Upper lobe of right lung (tissue), 1 donor: ENCODE results near the gene SPINDOC. TPM values are rescaled to one million over a fixed set of nuclear protein-coding genes. Genes with fewer than 3 reads are reported as not detected.
"Not testable (repeated sequence)": the region's sequence is repeated elsewhere in the genome, so short reads cannot be mapped to it uniquely, and the experiment has no call there.

ENCODE experiments used
- ATAC-seq: fragments of 200-7000 bp; cut with Tn5 transposase; one replicate; pipeline ENCODE4 v1.9.1; 2020; ENCODE audit warnings: mild to moderate bottlenecking, moderate library complexity
- DNase-seq: peaks from one replicate; pipeline ENCODE4 v3.0.0-alpha.2; 2020
- H3K27ac ChIP-seq: fragments of 200-600 bp; one replicate; pipeline ENCODE4 v1.8.0; 2022
- H3K27me3 ChIP-seq: fragments of 200-600 bp; one replicate; pipeline ENCODE4 v1.8.0; 2022; ENCODE audit warnings: mild to moderate bottlenecking
- H3K36me3 ChIP-seq: fragments of 200-600 bp; one replicate; pipeline ENCODE4 v1.8.0; 2022
- H3K4me1 ChIP-seq: fragments of 200-600 bp; one replicate; pipeline ENCODE4 v1.8.0; 2022
- H3K4me3 ChIP-seq: fragments of 200-600 bp; one replicate; pipeline ENCODE4 v1.8.0; 2022; ENCODE audit warnings: mild to moderate bottlenecking
- H3K9me3 ChIP-seq: fragments of 200-600 bp; one replicate; pipeline ENCODE4 v1.8.0; 2022
- intact Hi-C: fragments of 100-400 bp; cut with DNase I; formaldehyde crosslinking; loops from one replicate; pipeline ENCODE4 v1.11.0; 2022
- total RNA-seq: library from RNA; stranded (reverse); fragmentation: NEBNext Ultra II Directional; extraction: Animal tissue kit (Norgen Biotek cat#: 25700); gene quantifications from one replicate; pipeline ENCODE4 v1.2.1, GENCODE V29; 2021
- TF ChIP-seq, protein P1 (sequence below): fragments of 200-600 bp; IDR thresholded peaks from one replicate; pipeline ENCODE4 v1.8.0; 2022; ENCODE audit warnings: antibody characterized with exemption
- donor health status: DM: no; HTN: yes; CAD: no; lungs with severe emphysema.

Gene SPINDOC
- total RNA-seq, 1 donor from 2014 or later: 20.3 TPM

DNA sequence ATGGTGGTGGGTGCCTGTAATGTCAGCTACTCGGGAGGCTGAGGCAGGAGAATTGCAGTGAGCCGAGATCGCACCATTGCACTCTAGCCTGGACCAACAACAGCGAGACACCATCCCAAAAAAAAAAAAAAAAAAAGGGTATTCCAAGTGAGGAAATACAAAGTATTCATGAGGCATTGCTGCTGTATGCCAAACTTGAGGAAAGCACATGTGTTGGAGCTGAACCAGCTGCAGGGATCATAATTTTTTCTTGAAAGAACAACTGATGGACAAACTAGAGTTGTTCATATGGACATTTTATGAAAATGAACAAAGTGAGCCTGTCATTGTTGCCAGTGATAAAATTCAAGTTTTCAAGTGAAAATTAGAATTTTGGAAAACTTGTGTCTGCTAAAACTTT is 41.4 kb downstream of the SPINDOC start:
- ATAC-seq: no peak
- H3K27me3 ChIP-seq: no peaks in the 10 kb centered on the region
- intact Hi-C loops: no loop called here
- no peak overlapping the region for H3K27ac ChIP-seq
- H3K36me3 ChIP-seq: peaks cover 8% of the 10 kb centered on the region
- H3K4me3 ChIP-seq: no peak overlapping the region
- TF ChIP-seq, protein P1, sequence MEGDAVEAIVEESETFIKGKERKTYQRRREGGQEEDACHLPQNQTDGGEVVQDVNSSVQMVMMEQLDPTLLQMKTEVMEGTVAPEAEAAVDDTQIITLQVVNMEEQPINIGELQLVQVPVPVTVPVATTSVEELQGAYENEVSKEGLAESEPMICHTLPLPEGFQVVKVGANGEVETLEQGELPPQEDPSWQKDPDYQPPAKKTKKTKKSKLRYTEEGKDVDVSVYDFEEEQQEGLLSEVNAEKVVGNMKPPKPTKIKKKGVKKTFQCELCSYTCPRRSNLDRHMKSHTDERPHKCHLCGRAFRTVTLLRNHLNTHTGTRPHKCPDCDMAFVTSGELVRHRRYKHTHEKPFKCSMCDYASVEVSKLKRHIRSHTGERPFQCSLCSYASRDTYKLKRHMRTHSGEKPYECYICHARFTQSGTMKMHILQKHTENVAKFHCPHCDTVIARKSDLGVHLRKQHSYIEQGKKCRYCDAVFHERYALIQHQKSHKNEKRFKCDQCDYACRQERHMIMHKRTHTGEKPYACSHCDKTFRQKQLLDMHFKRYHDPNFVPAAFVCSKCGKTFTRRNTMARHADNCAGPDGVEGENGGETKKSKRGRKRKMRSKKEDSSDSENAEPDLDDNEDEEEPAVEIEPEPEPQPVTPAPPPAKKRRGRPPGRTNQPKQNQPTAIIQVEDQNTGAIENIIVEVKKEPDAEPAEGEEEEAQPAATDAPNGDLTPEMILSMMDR: no peak
- DNase-seq: no peak
- H3K9me3 ChIP-seq: no peaks in the 10 kb centered on the region
- H3K4me1 ChIP-seq: peaks cover 36% of the 10 kb centered on the region

DNA sequence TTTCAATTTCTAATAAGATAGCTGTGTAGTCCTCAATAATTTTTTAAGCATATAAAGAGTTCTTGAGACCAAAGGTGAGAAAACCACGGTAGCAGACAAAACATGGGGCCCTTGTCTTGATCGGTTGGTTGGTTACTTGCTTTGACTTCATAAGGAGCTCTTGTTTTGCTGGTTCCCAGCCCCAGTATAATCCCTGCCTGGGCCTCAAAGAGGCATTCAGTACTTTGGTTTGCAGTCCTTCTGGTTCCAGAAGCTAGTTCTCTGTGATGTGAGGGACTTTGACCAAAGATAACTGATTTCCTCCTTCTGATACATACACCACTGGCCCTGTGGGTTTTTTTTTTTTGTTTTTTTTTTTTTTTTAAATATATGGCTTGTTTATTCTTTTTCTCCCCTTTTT is 42.7 kb downstream of the SPINDOC start:
- Histone ChIP-seq H3K36me3 (peaks cover 8% of the 10 kb centered on the region), H3K27ac (no peak overlapping the region), H3K4me1 (peaks cover 32% of the 10 kb centered on the region), H3K9me3 (no peaks in the 10 kb centered on the region), H3K27me3 (no peaks in the 10 kb centered on the region), H3K4me3 (no peak overlapping the region)
- TF ChIP-seq, protein P1: no peak
- intact Hi-C loops: no loop called here
- no peak for ATAC-seq
- no peak for DNase-seq

DNA sequence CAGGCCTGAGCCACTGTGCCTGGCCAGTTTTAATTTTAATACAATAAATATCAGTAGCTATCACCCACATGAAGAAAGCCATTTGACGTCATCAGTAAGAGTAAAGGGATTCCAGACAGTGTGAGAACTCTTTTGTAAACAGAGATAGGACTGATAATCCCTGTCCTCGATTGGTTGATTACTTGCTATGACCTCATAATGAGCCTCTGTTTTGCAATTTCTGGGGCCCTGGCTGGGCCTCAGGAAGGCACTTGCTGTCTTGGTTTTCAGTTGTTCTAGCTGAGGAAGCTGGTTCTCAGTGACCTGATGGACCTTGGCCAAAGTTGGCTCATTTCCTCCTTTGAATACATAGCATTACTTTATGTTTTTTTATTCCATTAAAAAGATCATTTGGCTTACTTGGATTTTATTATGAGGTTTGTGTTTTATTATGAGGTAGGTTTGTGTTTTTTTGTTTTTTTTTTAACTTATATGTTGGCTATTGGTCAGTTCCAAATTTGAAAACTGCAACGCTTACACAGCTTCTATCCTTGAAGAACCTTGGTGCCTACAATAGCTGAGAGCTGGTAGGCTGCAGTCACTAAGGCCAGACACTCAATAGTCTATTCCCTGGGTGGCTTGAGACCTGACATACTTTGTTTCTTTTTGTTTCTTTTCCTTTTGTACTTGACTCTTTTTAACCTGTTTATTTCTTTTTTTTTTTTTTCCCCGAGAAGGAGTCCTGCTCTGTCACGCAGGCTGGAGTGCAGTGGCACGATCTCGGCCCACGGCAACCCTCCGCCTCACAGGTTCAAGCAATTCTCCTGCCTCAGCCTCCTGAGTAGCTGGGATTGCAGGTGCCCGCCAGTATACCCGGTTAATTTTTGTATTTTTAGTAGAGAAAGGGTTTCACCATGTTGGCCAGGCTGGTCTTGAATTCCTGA is 45.6 kb downstream of the SPINDOC start:
- ATAC-seq (peak; percentile 85), DNase-seq (no peak)
- no peaks in the 10 kb centered on the region for H3K9me3 ChIP-seq
- no peak overlapping the region for H3K4me3 ChIP-seq
- intact Hi-C loops: no loop called here
- peaks cover 27% of the 10 kb centered on the region for H3K4me1 ChIP-seq
- TF ChIP-seq, protein P1: no peak
- H3K27ac ChIP-seq: no peak overlapping the region
- H3K27me3 ChIP-seq: no peaks in the 10 kb centered on the region
- H3K36me3 ChIP-seq: peaks cover 17% of the 10 kb centered on the region

DNA sequence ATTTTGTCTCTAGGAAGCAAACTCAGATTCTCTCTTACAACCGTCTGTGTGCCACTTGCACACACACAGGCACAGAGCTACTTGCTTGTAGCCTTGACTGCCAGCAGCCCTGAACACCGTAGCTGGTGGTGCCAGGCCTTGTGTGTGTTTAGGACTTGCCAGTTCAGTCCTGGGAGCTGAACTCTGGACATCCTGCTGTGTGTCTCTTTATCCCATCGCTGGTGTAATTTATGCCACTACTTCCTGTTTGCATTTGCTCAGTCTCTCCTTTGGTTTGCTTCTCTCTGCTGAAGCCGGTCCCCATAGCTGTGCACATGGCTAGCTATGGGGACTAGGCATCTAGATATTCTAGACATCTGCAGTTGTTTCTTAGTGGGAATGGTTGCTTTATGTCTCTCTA is 49.7 kb downstream of the SPINDOC start:
- DNase-seq (no peak), ATAC-seq (peak; percentile 69)
- intact Hi-C loops: no loop called here
- H3K27ac ChIP-seq: peak overlapping the region; percentile 38
- H3K4me1 ChIP-seq: peaks cover 46% of the 10 kb centered on the region
- H3K36me3 ChIP-seq: peaks cover 9% of the 10 kb centered on the region
- H3K27me3 ChIP-seq: no peaks in the 10 kb centered on the region
- no peaks in the 10 kb centered on the region for H3K9me3 ChIP-seq
- TF ChIP-seq, protein P1: no peak
- no peak overlapping the region for H3K4me3 ChIP-seq

DNA sequence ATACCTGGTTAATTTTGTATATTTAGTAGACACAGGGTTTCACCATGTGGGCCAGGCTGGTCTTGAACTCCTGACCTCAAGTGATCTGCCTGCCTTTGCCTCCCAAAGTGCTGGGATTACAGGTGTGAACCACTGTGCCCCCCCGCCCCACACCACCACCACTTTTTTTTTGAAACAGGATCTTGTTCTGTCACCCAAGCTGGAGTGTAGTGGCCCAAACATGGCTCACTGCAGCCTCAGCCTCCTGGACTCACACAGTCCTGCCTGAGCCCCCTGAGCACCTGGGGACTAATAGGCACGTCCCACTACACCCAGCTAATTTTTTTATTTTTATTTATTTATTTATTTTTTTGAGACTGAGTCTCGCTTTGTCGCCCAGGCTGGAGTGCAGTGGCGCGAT is 50.4 kb downstream of the SPINDOC start:
- H3K27ac ChIP-seq, intact Hi-C loops, ATAC-seq, H3K4me3 ChIP-seq, H3K36me3 ChIP-seq, H3K27me3 ChIP-seq, H3K9me3 ChIP-seq, DNase-seq: not testable (repeated sequence)
- H3K4me1 ChIP-seq: peaks cover 46% of the 10 kb centered on the region

DNA sequence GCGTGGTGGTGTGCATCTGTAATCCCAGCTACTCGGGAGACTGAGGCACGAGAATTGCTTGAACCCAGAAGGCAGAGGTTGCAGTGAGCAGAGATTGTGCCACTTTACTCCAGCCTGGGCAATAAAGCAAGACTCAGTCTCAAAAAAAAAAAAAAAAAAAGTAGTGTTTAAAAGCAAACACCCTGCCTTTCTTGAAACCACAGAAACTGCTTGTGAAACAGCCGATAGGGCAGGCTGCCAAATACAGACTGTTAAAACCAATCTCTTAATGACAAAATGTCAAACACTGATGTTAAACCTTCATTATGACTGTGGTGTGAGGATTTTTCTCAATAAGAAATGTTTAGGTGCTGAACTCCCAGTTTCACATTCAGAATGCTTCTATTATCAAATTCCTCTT is 53.0 kb downstream of the SPINDOC start:
- peaks cover 9% of the 10 kb centered on the region for H3K36me3 ChIP-seq
- peak; percentile 71 for DNase-seq
- H3K27ac ChIP-seq: no peak overlapping the region
- no peaks in the 10 kb centered on the region for H3K27me3 ChIP-seq
- peaks cover 63% of the 10 kb centered on the region for H3K4me1 ChIP-seq
- no peaks in the 10 kb centered on the region for H3K9me3 ChIP-seq
- TF ChIP-seq, protein P1: no peak
- H3K4me3 ChIP-seq: peak overlapping the region; percentile 2
- intact Hi-C loops: no loop called here
- ATAC-seq: peak; percentile 30
